GM18520 (cell line): Measurements from ENCODE around the gene RSU1.
"Not testable (repeated sequence)": the region's sequence is repeated elsewhere in the genome, so short reads cannot be mapped to it uniquely, and the experiment has no call there.

Experiments used
- ATAC-seq: cut with Tn5 transposase; IDR thresholded peaks from one replicate; pipeline ENCODE4 v1.9.1; 2021; ENCODE audit not compliant: unreplicated experiment

RSU1 gene

DNA sequence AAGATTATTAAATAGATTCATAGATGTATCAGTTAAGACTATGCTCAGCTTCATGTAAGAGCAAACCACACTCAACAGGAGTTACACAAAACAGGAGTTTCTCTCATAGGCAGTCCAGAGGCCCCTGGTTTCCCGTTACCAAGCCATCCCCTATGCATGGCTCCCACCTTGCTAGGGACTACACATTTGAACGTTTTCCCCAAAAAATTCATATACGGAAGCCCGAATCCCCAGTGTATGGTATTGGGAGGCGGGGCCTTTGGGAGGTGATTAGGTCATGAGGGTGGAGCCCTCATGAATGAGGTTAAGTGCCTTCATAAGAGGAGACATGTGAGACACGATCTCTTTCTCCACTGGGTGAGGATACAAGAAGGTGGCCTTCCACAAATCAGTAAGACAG is 29.1 kb downstream of the RSU1 start:
- no peak for ATAC-seq

DNA sequence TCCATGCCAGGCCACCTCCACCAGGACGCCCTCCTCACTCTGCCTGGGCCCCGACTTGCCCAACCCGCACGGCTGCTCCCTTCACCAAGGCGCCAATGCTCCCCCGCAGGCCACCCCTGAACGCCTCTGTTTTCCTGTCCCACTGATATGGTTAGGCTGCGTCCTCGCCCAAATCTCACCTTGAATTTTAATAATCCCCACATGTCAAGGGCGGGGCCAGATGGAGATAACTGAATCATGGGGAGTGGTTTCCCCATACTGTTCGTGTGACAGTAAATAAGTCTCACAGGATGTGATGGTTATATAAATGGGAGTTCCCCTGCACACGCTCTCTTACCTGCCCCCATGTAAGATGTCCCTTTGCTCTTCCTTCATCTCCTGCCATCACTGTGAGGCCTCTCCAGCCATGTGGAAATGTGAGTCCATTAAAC is 29.8 kb downstream of the RSU1 start:
- ATAC-seq, result no peak

DNA sequence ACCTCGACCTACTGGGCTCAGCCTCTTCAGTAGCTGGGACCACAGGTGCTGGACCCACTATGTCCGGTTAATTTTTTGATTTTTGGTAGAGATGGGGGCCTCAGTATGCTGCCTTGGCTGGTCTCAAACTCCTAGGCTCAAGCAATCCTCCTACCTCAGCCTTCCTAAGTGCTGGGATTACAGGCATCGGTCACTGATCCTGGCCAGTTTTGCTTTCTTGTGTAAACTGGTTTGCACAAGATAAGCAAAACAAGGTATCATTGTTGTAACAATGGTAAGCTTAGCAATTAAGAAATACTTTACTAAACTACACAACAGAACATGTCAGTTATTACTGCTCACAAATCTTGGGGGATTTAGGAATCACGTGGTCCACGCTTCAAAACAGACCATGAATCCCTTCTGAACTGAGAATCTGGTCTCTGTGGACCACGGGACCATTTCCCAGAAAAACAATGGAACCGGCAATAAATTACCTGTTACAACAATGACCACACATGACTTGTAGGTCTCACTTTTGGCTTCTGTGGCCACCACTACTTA is 36.8 kb downstream of the RSU1 start:
- no peak for ATAC-seq

DNA sequence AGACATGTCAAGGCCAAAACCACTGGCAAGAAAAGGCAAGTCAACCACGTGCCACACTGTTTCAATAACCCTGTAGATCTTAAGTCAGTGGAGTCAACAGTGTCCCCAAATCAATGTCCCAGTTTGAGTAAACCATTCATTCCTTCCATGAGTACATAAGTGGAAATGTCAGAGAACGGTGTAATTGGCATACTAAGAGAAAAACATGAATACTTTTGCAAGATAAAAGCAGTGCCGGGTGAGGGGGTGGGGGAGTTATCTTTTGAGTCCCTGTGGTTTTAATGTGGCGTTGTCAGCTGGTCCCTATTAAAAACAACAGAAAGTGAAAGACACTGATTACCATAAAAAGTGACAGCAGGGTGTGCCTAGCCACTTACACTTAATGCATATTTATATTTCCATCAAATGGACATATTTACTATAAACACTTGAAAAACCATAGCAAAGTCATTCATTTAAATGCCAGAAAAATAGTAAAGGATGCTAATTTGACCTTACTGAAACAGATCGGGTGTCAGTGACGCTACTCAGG is 37.8 kb downstream of the RSU1 start:
- ATAC-seq, result peak; percentile 55

DNA sequence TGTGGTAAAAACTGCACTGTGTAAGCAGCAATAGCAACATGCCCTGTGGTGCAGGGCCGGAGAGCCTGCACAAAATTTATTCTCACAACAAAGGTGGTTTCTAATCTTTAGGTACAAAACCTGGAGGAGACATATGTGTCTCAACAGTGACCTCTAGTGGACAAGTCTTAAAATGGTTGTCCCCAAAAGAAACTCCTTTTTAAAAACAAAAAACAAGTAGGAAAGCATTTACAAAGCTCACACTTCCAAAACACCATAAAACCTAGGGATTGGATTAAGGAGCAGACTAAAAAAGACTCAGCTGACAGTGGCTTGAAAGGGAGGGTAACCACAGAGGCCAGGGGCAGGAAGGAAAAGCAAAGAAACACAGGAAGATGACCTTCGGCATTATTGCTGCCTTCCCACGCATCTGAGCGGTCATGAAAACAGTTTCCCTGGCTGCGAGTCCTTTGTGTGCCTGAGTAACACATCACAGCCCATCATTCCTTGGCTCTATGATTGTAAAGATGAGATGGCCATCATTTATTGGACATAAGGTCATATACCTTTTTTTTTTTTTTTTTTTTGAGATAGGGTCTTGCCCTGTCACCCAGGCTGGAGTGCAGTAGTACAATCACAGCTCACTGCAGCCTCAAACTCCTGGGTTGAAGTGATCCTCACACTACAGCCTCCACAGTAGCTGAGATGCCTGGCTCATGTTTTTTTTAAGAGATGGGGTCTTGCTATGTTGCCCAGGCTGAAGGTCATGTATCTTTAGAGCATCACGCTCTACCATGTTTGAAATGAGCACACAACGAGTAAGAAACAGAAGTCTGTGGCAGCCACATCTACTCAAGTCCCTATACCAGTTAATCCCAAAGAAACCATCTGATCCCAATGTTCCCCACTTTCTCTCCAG is 39.5 kb downstream of the RSU1 start:
- no peak for ATAC-seq

DNA sequence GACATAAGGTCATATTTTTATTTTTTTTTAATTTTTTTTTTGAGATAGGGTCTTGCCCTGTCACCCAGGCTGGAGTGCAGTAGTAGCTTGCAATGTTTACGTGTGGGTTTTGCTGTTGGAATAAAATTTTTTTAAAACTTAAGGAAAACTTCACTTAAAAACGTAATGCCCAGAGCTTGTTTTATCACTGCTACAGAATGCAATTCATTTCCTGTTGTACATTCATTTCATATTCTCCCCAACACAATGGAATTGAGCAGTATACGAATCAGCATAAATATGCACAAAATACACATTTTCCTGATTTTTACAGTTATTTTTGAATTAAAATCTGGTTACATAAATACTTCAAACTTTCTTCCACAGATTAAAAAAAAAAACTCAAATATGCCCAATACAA is 40.3 kb downstream of the RSU1 start:
- ATAC-seq, result no peak

DNA sequence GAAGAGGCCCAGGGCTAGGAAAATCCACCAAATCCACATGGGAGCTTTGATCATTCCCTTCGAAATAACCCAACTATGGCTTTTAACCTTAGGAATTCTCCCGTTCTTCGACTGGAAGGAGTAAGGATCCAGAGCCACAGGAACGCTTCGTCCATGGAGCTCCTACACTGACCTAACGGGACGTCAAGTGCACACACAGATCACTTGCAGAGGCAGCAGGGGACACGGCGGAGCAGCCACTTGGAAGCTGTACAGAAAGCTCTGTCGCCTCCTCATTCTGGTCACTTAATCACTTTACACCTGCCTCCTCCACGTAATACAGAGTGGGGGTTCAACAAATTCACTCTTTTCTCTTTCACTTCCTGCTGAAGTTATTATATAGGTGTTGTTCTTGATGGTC is 43.9 kb downstream of the RSU1 start:
- no peak for ATAC-seq

DNA sequence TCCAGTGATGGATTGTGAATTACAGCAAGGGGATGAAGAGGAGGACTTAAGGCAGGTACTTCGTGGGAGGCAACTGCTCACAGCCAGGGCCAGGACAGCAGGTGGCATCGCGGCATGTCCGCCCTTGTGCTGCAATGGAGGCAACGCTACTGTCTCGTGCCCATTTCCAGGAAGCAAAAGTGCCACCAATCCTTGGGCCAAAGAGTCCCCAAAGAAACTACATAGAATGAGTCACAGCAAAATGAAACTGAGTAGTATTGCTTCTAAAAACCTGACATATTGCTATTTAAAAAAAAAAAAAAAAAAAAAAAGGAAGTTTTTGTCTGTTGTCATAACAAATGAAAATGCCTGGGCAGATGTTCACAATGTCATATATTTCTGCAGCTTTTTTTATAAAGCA is 46.6 kb downstream of the RSU1 start:
- ATAC-seq, result peak; percentile 43

DNA sequence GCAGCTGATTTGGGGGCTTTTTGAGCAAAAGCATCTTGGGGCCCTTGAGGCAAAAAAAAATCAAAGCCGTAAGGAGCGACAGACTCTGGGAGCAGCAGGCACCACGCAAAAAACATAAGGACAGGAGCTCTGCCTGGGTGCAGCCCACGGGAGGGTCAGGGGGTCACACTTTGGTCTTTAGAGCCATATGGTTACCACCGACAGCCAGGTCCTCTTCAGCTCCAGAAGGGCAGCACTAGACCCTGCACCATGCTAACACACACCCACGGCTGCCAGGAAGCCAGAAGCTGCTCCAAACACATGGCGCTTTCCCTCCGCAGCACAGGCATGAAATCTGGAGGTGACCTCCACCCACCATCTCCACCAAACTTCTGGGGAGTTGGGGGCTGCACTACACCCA is 47.1 kb downstream of the RSU1 start:
- no peak for ATAC-seq

DNA sequence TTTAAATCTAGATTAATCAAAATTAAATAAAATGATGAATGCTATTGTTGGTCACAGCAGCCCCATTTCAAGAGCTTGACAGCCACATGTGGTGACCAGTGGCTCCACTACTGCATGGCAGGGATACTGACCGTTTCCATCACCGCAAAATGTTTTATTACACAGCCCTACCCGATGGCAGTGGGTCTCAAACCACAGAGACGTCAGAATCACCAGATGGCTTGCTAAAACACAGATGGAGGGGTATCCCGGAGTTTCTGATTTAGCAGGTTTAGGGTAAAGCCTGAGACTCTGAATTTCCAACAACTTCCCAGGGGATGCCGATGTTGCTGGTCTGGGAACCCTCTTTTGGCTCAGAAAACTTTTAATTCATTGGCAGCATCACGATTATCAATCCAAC is 47.9 kb downstream of the RSU1 start:
- ATAC-seq, result no peak

DNA sequence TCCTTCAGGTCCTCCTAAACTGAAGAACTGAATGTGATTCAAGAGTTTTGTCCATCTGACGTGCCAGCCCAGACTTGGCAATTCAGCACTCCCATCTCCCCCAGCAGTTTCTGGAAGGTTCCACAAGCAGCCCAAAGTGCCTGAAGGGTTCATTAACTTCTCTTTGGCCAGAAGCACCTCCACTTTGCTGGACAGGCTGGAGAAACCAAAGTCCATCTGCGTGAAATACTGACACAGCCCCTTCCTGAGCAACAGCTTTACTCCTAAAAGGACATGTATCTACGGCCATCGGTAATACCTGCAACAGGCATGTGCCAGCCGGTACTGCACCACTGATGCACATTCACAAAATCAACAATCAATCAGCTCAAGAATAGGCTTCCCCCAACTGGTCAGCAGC is 48.5 kb downstream of the RSU1 start:
- no peak for ATAC-seq

DNA sequence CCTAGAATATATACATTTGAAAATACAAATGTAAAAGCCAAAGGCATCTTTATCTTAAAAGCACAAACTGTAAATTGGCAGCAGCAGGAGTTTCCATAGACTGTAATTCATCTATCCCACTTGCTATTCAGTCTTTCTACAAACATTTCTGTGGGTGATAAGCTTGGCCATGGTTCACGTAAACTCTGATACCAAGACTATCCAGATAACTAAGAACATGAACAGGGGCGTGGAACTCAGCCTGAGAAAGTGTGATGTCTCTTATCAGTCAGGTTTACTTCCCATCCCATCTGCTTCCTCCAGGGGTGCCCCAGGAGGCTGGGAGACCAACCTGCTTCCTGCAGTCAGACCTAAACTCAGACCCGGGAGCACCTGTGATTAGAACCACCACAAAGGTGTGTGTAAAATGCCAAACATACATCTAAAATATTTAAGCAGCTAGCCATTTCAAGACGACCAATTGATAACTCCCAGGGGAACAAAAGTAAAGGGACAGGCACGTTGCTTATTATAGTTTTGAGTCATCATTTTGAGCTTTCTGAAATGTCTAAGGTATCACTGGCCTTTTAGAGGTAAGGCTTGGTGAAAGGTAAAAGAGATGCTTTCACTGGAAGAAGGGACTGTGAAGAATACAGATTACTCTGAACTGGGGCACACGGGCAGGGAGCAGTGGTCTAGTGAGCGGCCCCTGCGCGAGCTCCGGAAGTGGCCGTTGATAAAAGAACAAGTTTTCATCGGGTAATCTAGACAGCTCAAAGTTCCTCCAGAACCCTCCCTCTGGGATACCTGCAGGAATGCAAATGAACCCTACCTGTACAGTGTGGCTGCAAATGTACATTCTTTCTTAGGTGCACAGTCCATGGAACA is 51.5 kb downstream of the RSU1 start:
- peak; percentile 41 for ATAC-seq

DNA sequence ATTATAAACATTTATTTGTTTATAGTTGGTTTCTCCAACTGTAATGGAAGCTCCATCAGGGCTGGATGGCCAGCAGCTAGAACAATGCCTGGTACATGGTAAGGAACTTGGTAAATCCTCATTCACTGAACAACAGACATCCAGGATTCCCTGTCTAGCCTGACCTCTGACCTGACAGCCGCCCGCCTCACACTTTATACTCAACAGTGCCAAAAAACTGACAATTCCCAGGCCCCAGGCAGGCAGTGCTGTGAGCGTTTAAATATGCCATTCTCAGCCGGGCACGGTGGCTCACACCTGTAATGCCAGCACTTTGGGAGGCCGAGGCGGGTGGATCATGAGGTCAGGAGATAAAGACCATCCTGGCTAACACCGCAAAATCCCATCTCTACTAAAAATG is 55.9 kb downstream of the RSU1 start:
- ATAC-seq, result no peak

DNA sequence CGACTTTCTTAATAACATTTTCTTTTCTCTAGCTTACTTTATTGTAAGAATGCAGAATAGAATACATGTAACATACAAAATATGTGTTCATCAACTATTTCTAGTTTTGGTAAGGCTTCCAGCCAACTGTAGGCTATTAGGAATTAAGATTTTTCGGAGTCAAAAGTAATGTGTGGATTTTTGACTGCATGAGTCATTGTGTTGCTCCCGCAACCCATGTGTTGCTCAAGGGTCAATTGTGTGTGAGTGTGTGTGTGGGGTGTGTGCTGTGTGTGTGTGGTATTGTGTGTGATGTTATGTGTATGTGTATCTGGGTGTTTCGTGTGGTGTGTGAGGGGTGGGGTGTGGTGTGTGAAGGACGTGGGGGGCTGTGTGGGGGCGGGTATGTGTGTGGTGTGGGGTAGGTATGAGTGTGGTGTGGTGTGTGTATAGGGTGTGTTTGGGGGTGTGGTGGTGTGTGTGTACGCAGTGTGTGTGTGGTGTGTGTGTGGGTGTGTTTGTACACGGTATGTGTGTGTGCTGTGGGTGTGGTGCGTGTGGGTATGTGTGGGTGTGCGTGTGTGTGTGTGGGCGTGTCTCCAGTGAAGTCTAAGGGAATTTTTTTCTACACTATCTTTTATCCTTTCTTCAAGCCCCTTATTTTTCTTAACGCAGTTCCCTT is 60.5 kb downstream of the RSU1 start:
- no peak for ATAC-seq

DNA sequence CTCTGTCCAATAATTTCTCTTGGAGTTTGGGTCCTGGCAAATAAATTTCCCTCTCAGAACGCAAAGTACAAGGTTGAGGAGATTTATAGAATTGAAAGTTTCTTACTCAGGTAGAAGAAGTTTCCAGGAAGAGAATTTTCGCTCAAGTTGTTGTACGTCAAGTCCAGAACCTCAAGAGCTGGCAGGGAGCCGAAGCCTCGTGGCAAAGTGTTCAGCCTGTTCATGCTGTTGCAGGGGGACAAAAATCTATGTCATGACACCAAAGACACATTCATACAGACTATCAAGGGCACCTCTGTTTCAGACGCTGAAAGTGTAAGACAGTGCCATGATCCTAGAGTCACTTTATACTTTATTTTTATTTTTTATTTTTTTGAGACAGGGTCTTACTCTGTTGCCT is 62.5 kb downstream of the RSU1 start:
- no peak for ATAC-seq

DNA sequence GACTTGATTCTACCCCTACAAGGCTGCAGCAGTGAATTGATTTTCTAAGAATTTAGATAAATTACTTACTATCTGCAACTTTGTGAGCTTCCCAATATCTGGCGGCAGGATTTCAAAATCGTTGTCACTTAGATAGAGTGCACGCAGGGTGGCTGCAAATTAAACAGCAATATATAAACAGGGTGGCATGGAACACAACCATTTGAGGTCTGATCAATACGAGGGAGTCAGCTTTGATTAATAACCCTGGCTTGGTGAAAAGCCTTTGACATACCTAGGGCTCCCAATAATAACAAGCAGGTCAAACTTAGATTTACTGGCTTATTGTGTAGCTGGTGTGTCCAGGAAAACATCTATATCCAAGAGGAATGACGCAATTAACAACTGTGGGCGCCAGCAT is 64.4 kb downstream of the RSU1 start:
- not testable (repeated sequence) for ATAC-seq

DNA sequence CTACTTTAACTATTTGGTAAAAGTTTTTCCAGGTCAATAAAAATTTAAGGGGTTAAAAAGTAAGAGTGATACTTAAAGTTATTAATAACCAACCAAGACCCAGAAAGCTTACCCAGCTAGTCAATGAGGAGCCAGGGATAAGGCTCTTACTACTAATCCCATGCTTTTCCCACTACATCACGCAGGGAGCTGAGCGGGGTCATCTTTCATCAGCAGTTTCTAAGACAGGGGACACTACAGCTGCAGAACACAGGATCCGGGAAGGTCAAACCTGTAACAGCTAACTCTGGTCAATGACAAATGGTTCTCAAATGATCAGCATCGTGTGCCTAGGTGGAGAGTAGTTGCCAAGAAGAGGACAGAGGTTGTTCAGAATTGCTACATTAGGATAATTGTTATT is 65.1 kb downstream of the RSU1 start:
- no peak for ATAC-seq

DNA sequence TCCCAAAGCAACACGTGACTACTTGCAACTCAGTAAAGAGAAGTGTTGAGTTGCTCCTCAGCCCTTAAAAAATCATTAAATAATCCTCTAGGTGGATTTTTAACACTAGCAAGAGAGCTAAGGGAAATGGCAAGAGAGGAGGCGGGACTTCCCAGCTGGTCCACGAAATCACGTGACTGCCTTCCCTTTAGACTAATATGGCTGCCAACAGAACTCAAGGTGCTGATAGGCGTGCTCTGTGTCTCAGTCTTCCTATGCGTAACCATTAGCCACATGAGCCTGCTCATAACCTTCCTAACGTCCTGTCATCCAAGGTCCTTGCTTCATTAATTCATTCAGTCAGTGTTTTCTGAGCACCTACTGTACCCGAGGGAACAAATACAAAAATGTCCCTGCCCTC is 66.0 kb downstream of the RSU1 start:
- ATAC-seq, result no peak

DNA sequence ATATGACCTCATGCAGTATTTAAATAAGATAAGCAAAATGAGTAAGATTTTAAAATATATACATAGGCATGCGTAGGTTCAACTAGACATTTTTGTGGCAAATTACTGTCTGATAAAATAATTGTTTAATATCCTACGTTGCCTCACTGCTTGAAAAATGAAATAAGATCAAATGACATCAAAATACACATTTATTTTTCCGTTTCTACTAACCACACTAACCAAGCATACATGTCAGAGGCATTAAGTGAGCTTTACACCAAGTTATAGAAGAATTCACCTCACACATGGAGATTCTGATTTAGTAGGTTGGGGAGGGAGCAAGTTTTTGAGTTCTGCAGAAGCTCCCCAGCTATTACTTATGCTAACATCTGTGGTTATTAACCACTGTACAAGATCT is 66.8 kb downstream of the RSU1 start:
- no peak for ATAC-seq

DNA sequence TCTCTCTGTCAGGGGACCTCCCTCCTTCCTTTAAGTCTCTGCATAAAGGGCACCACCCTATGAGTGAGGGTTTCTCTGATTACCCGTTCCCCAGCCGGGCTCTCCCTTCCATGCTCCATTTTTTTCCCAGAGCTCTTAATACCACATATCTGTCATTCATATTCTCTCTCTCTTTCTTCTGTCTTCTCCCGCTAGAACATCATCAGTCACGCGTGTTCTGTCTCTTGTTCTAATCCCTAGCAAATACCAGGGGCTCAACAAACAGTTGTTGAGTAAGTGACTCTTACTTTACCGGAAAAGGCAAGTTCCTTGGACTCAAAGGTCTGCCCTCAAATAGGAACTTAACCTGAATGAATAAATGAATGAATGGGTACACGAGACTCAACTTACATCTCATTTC is 68.5 kb downstream of the RSU1 start:
- no peak for ATAC-seq

DNA sequence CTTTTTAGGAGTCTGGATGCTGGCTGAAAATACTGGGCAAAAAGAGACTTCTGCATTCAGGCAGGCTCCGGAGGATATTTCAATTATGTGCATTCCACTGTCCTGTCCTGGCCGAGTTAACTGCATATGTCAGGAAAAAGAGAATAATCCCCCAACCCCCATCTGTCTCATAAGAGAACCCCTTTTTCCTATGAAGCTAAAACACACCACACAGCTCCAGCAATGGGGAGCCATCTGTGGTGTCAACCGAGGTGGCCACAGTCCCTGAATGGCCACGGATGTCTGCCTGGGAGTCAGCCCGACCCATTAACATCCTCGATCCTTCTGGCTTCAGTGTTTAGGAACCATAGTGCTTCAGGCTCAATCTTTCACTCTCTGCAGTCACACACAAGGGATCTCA is 70.4 kb downstream of the RSU1 start:
- no peak for ATAC-seq
